ENCODE data around the gene C19orf33. TPM values are rescaled to one million over a fixed set of nuclear protein-coding genes. Genes with fewer than 3 reads are reported as not detected.
A peak's percentile ranks its signal among the peaks of the same experiment; 100 is the strongest.
"Not testable (repeated sequence)": the region's sequence is repeated elsewhere in the genome, so short reads cannot be mapped to it uniquely, and the experiment has no call there.

The C19orf33 gene
- total RNA-seq = not detected in 2 replicates
- long read RNA-seq = 0 reads

DNA sequence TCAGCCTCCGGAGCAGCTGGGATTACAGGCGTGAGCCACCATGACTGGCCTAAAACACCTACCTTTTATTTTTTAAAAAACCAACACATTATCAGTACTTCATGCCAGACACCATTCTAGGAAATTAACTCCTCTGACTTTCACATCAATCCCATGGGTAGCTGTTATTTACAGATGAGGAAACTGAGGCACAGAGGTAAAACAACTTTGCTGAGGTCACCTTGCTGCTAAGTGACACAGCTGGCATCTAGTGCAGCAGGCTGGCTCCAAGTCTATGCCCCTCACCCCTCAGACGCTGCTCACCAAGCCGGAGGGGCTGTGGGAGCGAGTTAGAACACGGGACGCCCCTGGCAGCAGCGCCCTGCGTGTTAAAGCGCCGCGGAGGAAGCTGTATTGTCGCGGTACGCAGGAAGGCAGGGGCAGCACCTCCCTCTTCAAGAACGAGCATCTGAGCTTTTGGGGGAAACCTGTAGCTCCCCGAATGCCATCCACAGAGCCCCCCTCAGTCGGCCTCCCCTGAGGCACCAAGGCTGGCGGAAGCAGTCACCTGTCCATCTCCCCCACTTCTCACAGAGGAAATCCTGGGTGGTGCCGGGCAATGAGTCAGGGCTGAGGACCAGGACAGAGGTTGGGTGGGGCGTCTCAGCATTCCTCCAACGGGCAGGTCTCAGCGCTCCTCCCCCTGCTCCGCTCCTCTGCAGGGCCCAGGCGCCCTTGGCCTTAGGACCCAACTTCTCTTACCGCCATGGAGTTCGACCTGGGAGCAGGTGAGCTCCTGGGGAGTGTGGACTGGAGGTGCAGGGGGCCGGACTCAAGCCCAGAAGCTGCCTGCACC lies at the start of gene C19orf33:
TSS of gene C19orf33 (plus strand) at position 735 of the 835 bp plus-strand sequence. CDS start at position 746, 11 bp downstream.
- H3K27me3 Mint-ChIP-seq (ENCODE audit: unreplicated experiment) = no peaks in the 10 kb centered on the region
- H3K4me1 Mint-ChIP-seq (ENCODE audit: unreplicated experiment) = peaks cover 24% of the 10 kb centered on the region
- TF ChIP-seq, protein P1, sequence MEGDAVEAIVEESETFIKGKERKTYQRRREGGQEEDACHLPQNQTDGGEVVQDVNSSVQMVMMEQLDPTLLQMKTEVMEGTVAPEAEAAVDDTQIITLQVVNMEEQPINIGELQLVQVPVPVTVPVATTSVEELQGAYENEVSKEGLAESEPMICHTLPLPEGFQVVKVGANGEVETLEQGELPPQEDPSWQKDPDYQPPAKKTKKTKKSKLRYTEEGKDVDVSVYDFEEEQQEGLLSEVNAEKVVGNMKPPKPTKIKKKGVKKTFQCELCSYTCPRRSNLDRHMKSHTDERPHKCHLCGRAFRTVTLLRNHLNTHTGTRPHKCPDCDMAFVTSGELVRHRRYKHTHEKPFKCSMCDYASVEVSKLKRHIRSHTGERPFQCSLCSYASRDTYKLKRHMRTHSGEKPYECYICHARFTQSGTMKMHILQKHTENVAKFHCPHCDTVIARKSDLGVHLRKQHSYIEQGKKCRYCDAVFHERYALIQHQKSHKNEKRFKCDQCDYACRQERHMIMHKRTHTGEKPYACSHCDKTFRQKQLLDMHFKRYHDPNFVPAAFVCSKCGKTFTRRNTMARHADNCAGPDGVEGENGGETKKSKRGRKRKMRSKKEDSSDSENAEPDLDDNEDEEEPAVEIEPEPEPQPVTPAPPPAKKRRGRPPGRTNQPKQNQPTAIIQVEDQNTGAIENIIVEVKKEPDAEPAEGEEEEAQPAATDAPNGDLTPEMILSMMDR (IDR thresholded peaks at IDR 0.05) = no peak
- H3K27ac Mint-ChIP-seq (ENCODE audit: unreplicated experiment) = no peak within 1 kb of the TSS
- H3K4me3 Mint-ChIP-seq (ENCODE audit: unreplicated experiment) = no peak within 1 kb of the TSS
- no peaks in the 10 kb centered on the region for H3K9me3 Mint-ChIP-seq (ENCODE audit: unreplicated experiment)
- H3K36me3 Mint-ChIP-seq (ENCODE audit: unreplicated experiment) = peaks cover 8% of the 10 kb centered on the region
- DNase-seq (ENCODE audit: extremely low spot score, unreplicated experiment) = no peak

DNA sequence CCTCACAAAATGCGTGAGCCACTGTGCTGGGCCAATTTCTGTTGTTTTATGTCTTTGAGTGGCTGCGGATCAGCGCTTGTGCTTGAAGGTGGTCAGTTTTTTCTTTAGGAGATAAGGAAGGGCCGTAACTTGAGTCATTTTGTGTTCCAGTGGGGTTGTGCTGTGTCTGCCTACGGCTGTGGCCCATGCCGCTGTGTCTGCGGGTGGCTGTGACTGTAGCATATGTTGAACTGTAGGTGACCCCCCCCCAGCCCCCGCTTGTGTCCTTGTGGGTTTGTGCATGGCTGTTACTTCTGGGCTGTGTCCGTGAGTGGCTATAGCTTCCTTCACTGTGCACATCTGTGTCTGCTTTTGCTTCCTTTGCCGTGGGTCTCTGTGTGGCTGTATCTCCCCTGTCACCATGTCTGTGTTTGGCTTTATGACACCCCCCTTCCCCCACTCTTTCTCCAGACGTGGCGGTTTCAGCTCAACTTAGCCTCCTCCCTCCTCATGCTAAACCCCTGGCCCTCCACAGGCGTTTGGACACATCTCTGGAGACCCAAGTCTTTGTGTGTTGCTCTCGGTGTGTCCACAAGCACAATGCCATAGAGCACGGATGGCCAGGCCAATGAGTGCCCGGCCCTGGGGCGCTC lies 48.6 kb upstream of the C19orf33 start:
- H3K9me3 Mint-ChIP-seq (ENCODE audit: unreplicated experiment) = no peaks in the 10 kb centered on the region
- H3K27me3 Mint-ChIP-seq (ENCODE audit: unreplicated experiment) = no peaks in the 10 kb centered on the region
- DNase-seq (ENCODE audit: extremely low spot score, unreplicated experiment) = no peak
- H3K36me3 Mint-ChIP-seq (ENCODE audit: unreplicated experiment) = no peaks in the 10 kb centered on the region
- peak overlapping the region; percentile 85 for H3K27ac Mint-ChIP-seq (ENCODE audit: unreplicated experiment)
- peaks cover 48% of the 10 kb centered on the region for H3K4me1 Mint-ChIP-seq (ENCODE audit: unreplicated experiment)
- H3K4me3 Mint-ChIP-seq (ENCODE audit: unreplicated experiment) = peak overlapping the region; percentile 71
- TF ChIP-seq, protein P1 (IDR thresholded peaks at IDR 0.05) = no peak

DNA sequence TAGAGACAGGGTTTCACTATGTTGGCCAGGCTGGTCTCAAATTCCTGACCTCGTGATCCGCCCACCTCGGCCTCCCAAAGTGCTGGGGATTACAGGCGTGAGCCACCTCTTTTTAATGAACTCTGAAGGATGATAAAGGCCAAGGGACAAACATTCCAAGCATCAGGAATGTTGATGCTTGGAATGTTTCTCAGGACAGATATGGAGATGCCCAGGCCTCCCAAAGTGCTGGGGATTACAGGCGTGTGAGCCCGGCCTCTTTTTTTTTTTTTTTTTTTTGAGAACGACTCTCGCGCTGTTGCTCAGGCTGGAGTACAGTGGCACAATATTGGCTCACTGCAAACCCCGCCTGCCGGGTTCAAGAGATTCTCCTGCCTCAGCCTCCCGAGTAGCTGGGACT lies 42.1 kb upstream of the C19orf33 start:
- H3K27me3 Mint-ChIP-seq (ENCODE audit: unreplicated experiment); DNase-seq (ENCODE audit: extremely low spot score, unreplicated experiment); H3K9me3 Mint-ChIP-seq (ENCODE audit: unreplicated experiment); H3K4me3 Mint-ChIP-seq (ENCODE audit: unreplicated experiment); H3K27ac Mint-ChIP-seq (ENCODE audit: unreplicated experiment); H3K36me3 Mint-ChIP-seq (ENCODE audit: unreplicated experiment): not testable (repeated sequence)
- H3K4me1 Mint-ChIP-seq (ENCODE audit: unreplicated experiment) = peaks cover 27% of the 10 kb centered on the region

DNA sequence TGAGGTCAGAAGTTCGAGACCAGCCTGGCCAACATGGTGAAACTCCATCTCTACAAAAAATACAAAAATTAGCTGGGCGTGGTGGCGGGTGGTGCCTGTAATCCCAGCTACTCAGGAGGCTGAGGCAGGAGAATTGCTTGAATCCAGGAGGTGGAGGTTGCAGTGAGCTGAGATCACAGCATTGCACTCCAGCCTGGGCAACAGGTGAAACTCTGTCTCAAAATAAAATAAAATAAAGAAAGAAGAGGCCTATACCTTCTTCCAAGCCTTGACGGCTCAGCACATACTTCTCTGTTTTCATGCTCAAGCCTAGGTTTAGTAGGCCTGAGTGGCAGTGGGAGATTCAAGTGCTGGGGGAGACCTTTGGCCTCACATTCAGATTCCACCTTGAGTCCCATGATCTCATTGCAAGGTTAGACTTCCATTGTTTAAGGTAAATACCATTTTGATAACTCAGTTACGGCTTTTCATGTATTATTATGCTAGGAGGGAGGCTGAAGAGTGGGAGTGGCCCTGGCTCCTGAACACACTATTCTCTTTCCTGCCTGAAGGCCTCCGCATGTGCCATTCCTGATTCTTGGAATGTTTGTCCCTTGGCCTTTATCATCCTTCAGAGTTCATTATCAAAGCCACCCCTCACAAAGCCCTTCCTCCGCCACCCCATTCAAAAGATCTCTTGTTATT lies 41.3 kb upstream of the C19orf33 start:
- no peak overlapping the region for H3K27ac Mint-ChIP-seq (ENCODE audit: unreplicated experiment)
- peaks cover 35% of the 10 kb centered on the region for H3K4me1 Mint-ChIP-seq (ENCODE audit: unreplicated experiment)
- no peak overlapping the region for H3K4me3 Mint-ChIP-seq (ENCODE audit: unreplicated experiment)
- DNase-seq (ENCODE audit: extremely low spot score, unreplicated experiment) = no peak
- no peaks in the 10 kb centered on the region for H3K36me3 Mint-ChIP-seq (ENCODE audit: unreplicated experiment)
- H3K9me3 Mint-ChIP-seq (ENCODE audit: unreplicated experiment) = no peaks in the 10 kb centered on the region
- TF ChIP-seq, protein P1 (IDR thresholded peaks at IDR 0.05) = no peak
- no peaks in the 10 kb centered on the region for H3K27me3 Mint-ChIP-seq (ENCODE audit: unreplicated experiment)

DNA sequence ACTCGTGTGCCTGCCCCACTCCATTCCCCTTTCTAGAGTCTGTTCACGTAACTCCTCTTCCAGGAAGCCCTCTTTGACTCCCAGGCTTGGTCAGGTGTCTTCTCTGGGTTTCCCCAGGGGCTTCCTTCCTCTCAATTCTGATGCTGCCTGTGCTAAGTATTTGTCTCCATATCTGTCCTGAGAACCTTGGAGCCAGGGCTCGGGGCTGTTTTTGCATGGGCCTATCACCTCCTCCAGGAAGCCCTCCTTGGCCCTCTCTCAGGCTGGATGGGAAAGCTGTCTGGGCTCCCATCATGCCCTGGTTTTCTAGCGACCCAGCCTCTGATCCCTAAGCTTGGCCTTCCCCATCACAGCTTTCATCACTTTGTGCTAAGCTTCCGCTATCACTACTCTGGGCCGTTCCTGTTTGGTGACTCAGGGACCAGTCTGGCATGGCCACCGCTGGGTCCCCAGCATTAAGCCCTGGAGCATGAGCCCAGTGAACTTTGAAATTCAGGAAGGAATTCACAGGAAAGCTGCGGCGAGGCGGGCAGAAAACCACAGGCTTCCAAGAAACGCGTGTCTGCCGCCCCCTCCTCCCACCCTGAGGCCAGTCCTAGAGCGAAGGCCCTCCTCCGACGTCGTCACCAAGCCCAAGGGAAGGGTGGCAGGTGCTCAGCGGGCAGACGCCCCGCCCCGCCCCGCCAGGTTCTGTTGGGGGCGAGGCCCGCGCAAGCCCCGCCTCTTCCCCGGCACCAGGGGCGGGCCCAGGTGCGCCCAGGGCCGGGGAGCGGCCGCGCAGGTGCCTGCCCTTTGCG lies 40.2 kb upstream of the C19orf33 start:
- no peaks in the 10 kb centered on the region for H3K9me3 Mint-ChIP-seq (ENCODE audit: unreplicated experiment)
- H3K4me3 Mint-ChIP-seq (ENCODE audit: unreplicated experiment) = peak overlapping the region; percentile 59
- no peaks in the 10 kb centered on the region for H3K27me3 Mint-ChIP-seq (ENCODE audit: unreplicated experiment)
- H3K36me3 Mint-ChIP-seq (ENCODE audit: unreplicated experiment) = no peaks in the 10 kb centered on the region
- no peak for DNase-seq (ENCODE audit: extremely low spot score, unreplicated experiment)
- TF ChIP-seq, protein P1 (IDR thresholded peaks at IDR 0.05) = no peak
- peak overlapping the region; percentile 35 for H3K27ac Mint-ChIP-seq (ENCODE audit: unreplicated experiment)
- peaks cover 43% of the 10 kb centered on the region for H3K4me1 Mint-ChIP-seq (ENCODE audit: unreplicated experiment)

All from osteocyte (in vitro differentiated cells).